Neutrophil (primary cell): ENCODE measurements around the gene COL8A1.

Experiments
- H3K27ac ChIP-seq: fragments of 200-600 bp; sonication (generic); 2 replicates; pipeline ENCODE4 v1.5.1; 2016; ENCODE audit warnings: mild to moderate bottlenecking, moderate library complexity
- H3K27me3 ChIP-seq: fragments of 200-600 bp; sonication (generic); 2 replicates; pipeline ENCODE4 v1.6.0; 2016; ENCODE audit warnings: mild to moderate bottlenecking
- H3K36me3 ChIP-seq: fragments of 200-600 bp; sonication (generic); 2 replicates; pipeline ENCODE4 v1.5.1; 2017
- H3K4me1 ChIP-seq, 2 experiments: fragments of 200-600 bp in 1 of 2; sonication (generic) in 1 of 2; 1 replicate in 1 of 2; 2 replicates in 1 of 2; pipeline versions ENCODE4 v1.5.1 to v1.6.1; 2013 to 2016; ENCODE audit warnings: low read depth in 1 of 2, low read length in 1 of 2, mild to moderate bottlenecking in 1 of 2, moderate library complexity in 1 of 2; ENCODE audit not compliant: control insufficient read depth in 1 of 2, insufficient read depth in 1 of 2
- H3K4me3 ChIP-seq, 2 experiments: fragments of 200-600 bp in 1 of 2; sonication (generic) in 1 of 2; 1 replicate in 1 of 2; 2 replicates in 1 of 2; pipeline ENCODE4 v1.5.1; 2013 to 2016; ENCODE audit warnings: low read depth in 1 of 2, low read length in 1 of 2, mild to moderate bottlenecking in 1 of 2, moderate library complexity in 1 of 2
- H3K9me3 ChIP-seq: fragments of 200-600 bp; sonication (generic); 2 replicates; pipeline ENCODE4 v1.5.1; 2016
- TF ChIP-seq, protein P1 (sequence below): fragments of 200-600 bp; sonication (generic); IDR thresholded peaks from 2 replicates; pipeline ENCODE4 v1.5.1; 2016; ENCODE audit warnings: antibody characterized with exemption

The COL8A1 gene

DNA sequence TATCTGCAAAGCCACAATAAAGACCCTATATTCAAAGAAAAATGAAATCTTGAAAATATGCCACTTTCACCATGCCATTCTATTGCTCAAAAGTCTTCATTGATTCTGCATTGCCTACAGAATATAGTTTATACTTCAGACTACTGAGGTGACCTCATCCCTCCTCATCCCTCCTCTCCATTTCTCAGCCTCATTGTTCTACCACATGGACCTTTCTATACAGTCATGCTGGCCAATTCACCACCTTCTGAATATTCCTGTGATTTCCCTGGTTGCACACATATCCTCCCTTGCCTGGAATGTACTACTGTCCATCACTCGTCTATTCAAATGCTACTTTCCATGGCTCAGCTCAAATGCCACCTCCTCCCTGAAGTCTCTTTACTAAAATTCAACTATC is 3.5 kb upstream of the COL8A1 start:
- Histone ChIP-seq H3K4me3 (no peak overlapping the region), H3K27ac (no peak overlapping the region), H3K4me1 (no peaks in the 10 kb centered on the region), H3K36me3 (no peaks in the 10 kb centered on the region), H3K27me3 (peaks cover 60% of the 10 kb centered on the region), H3K9me3 (no peaks in the 10 kb centered on the region)
- TF ChIP-seq, protein P1, sequence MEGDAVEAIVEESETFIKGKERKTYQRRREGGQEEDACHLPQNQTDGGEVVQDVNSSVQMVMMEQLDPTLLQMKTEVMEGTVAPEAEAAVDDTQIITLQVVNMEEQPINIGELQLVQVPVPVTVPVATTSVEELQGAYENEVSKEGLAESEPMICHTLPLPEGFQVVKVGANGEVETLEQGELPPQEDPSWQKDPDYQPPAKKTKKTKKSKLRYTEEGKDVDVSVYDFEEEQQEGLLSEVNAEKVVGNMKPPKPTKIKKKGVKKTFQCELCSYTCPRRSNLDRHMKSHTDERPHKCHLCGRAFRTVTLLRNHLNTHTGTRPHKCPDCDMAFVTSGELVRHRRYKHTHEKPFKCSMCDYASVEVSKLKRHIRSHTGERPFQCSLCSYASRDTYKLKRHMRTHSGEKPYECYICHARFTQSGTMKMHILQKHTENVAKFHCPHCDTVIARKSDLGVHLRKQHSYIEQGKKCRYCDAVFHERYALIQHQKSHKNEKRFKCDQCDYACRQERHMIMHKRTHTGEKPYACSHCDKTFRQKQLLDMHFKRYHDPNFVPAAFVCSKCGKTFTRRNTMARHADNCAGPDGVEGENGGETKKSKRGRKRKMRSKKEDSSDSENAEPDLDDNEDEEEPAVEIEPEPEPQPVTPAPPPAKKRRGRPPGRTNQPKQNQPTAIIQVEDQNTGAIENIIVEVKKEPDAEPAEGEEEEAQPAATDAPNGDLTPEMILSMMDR: no peak

DNA sequence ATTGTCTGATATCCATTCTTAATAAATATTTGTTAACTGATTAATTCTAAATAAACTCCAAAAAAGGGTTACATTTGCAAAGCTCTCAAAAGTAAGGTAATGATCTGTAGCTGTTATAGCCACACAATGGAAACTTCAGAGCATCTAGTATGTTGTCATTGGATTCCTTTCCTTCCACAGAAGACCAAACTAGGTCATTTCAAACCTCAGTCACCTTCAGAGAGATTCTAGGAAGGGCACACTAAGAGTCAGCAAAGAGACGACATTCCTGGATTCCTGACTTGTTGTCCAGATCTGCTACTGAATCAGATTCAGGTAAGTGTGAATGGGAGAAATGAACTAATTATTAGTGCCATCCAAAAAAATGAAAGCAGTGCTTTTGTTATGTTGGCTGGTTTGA is 3.0 kb upstream of the COL8A1 start:
- peaks cover 64% of the 10 kb centered on the region for H3K27me3 ChIP-seq

DNA sequence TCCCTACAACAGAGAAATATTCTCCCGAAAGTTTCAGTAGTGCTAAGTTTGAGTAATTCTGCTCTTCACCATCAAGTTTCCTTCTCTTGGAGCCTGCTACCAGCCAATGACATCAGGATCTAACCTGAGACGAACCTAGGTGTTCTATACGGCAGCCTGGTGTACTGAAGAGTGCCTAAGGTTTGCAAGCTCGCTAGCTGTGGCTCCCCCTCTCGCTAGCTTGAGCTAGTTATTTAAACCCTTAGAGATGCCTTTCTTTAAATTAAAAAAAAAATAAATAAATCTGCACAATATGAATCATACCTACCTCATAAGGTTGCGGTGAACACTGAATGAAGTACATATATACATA is 1.4 kb upstream of the COL8A1 start:
- H3K27me3 ChIP-seq: peaks cover 78% of the 10 kb centered on the region
- no peaks in the 10 kb centered on the region for H3K9me3 ChIP-seq
- no peak overlapping the region for H3K27ac ChIP-seq

More for the DNA sequence above, 3.0 kb upstream of the COL8A1 start:
- no peak overlapping the region for H3K4me3 ChIP-seq
- TF ChIP-seq, protein P1: no peak
- no peaks in the 10 kb centered on the region for H3K4me1 ChIP-seq
- no peak overlapping the region for H3K27ac ChIP-seq
- H3K9me3 ChIP-seq: no peaks in the 10 kb centered on the region
- H3K36me3 ChIP-seq: no peaks in the 10 kb centered on the region

DNA sequence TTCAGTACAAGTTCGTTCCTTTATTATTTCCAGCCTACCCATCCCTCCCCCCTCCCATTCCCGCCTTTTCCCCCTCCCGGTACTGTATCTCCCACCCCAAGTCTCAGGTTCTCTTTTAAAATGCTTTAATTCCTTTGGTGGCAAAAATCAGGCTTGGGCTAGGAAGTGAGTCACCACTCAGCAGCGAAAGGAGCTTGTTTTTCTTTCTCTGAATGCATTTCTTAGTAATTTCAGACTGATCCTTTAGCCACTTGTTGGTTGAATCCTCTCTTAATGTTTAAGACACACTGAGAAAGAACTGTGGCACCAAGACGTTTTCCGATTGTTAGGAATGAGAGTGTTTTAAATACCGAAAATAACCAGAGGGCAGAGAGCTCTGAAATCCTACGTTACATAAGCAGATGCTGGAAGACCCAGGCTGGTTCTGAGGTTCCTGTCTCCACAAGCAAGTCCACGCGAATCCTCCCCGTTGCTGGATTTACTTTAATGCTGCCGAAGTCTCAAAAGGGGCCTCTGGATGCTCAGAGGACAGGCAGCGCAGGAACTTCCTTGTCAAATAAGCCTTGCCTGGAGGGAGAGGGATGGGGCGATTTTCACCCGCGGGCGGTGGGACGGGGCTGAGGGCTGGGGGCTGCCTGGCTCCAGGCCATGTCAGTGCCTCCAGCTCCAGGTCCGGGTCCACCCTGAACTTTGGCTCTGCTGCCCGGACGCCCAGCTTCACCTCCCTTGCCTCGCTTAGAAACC is 854 bp upstream of the COL8A1 start:
- no peaks in the 10 kb centered on the region for H3K36me3 ChIP-seq
- peaks cover 80% of the 10 kb centered on the region for H3K27me3 ChIP-seq
- TF ChIP-seq, protein P1: no peak
- H3K4me1 ChIP-seq: no peaks in the 10 kb centered on the region
- no peaks in the 10 kb centered on the region for H3K9me3 ChIP-seq
- H3K27ac ChIP-seq: no peak overlapping the region
- no peak overlapping the region for H3K4me3 ChIP-seq

More for the DNA sequence above, 1.4 kb upstream of the COL8A1 start:
- TF ChIP-seq, protein P1: no peak
- H3K36me3 ChIP-seq: no peaks in the 10 kb centered on the region
- H3K4me3 ChIP-seq: no peak overlapping the region
- H3K4me1 ChIP-seq: no peaks in the 10 kb centered on the region

DNA sequence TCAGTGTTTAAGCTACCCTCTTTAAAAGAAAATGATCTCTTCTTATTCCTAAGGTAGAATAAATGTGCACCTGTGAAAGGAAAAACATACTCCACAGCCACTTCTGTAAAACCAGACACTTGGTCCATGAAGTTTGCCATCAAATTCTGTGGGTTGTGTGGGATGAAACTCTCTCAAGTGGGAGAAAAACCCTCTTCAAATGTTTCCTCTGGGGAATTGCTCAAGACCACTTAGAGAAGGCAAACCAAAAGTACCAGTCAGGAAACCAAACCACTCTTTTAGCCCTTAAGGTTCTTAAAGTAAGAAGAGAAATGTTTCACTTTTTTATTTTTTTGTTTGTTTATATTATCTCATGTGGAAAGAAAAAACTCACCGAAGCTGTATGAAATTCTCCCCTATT is 1.2 kb downstream of the COL8A1 start:
- Histone ChIP-seq H3K27ac (no peak overlapping the region), H3K27me3 (peaks cover 74% of the 10 kb centered on the region), H3K4me1 (no peaks in the 10 kb centered on the region), H3K36me3 (no peaks in the 10 kb centered on the region), H3K4me3 (no peak overlapping the region), H3K9me3 (no peaks in the 10 kb centered on the region)
- TF ChIP-seq, protein P1: no peak
